K562 (cell line): Measurements from ENCODE around the gene AGK. TPM values are rescaled to one million over a fixed set of nuclear protein-coding genes. Genes with fewer than 3 reads are reported as not detected.

Experiments
- ATAC-seq: fragments of 200-7000 bp; cut with Tn5 transposase; 3 replicates; pipeline ENCODE4 v1.9.1; 2020; ENCODE audit warnings: moderate library complexity
- BruUV-seq: library from RNA; stranded (reverse); fragments of 400-500 nt; replicated peaks from 2 replicates; lab custom pipeline; 2021; lab: Mats Ljungman, UMichigan
- CTCF ChIA-PET: fragments of 300-600 bp; formaldehyde crosslinking; extraction: SDS; loops from one replicate; lab custom pipeline; 2021; ENCODE audit warnings: low intra/inter-chr PET ratio; lab: Yijun Ruan, JAX
- POLR2A ChIA-PET: fragments of 300-600, 350-650 bp; sonication (Branson Sonifier 250); formaldehyde crosslinking; extraction: SDS; loops from one replicate; lab custom pipeline; 2021; ENCODE audit warnings: antibody characterized with exemption, inconsistent platforms; lab: Yijun Ruan, JAX
- DNase-seq, 4 experiments: peaks; one replicate each; pipeline versions ENCODE4 v3.0.0 to v3.0.0-alpha.2; 2011 to 2018; ENCODE audit warnings: low spot score in 3 of 4, mixed read lengths in 3 of 4; ENCODE audit errors: extremely low read depth in 1 of 4
- FAIRE-seq: peaks from 2 replicates; lab custom pipeline; 2011; peaks lifted over from hg19 to GRCh38; lab: Jason Lieb, UNC
- H2AFZ ChIP-seq: 2 replicates; pipeline ENCODE4 v1.6.0; 2011; ENCODE audit warnings: low read depth, low read length, control low read depth, inconsistent platforms
- H3K27ac ChIP-seq: fragments of 200-600 bp; 3 replicates; pipeline ENCODE4 v1.8.0; 2011; ENCODE audit warnings: low read depth, mild to moderate bottlenecking, control low read depth, inconsistent platforms, low read length, moderate library complexity, mixed read lengths; ENCODE audit errors: extremely low read depth
- H3K27me3 ChIP-seq, 2 experiments: fragments of 300-600 bp in 1 of 2; 2 replicates in 1 of 2; 3 replicates in 1 of 2; pipeline versions ENCODE4 v1.6.0 to v1.8.0; 2011; ENCODE audit warnings: inconsistent platforms in 2 of 2, low read length in 2 of 2, mild to moderate bottlenecking in 1 of 2, mixed read lengths in 1 of 2, moderate library complexity in 1 of 2; ENCODE audit not compliant: control insufficient read depth in 2 of 2, insufficient read depth in 2 of 2
- H3K36me3 ChIP-seq: fragments of 300-600 bp; 3 replicates; pipeline ENCODE4 v1.8.0; 2011; ENCODE audit warnings: mild to moderate bottlenecking, low read length, inconsistent platforms; ENCODE audit not compliant: control insufficient read depth, insufficient read depth
- H3K4me1 ChIP-seq, 2 experiments: fragments of 200-600 bp in 1 of 2; replicated peaks in 1 of 2; 2 replicates in 1 of 2; 3 replicates in 1 of 2; pipeline versions ENCODE4 v1.5.1 to v1.8.0; 2011; ENCODE audit warnings: inconsistent platforms in 2 of 2, low read length in 2 of 2, mild to moderate bottlenecking in 1 of 2, mixed read lengths in 1 of 2, moderate library complexity in 1 of 2; ENCODE audit not compliant: control insufficient read depth in 2 of 2, insufficient read depth in 2 of 2
- H3K4me2 ChIP-seq: 2 replicates; pipeline ENCODE4 v1.6.1; 2011; ENCODE audit warnings: low read length, control low read depth, inconsistent platforms, mixed read lengths; ENCODE audit not compliant: insufficient read depth
- H3K4me3 ChIP-seq: fragments of 200-600 bp; sonication (generic), shearing (Covaris generic); 2 replicates; pipeline ENCODE4 v1.5.1; 2016; ENCODE audit warnings: control low read depth, inconsistent platforms
- H3K79me2 ChIP-seq: fragments of 200-600 bp; 3 replicates; pipeline ENCODE4 v1.8.0; 2011; ENCODE audit warnings: low read length, inconsistent platforms; ENCODE audit not compliant: control insufficient read depth, insufficient read depth
- H3K9ac ChIP-seq, 2 experiments: 2 replicates each; pipeline versions ENCODE4 v1.6.0 to v1.6.1; 2011; ENCODE audit warnings: low read depth in 2 of 2, low read length in 2 of 2, control low read depth in 1 of 2, inconsistent platforms in 1 of 2, mild to moderate bottlenecking in 1 of 2, mixed read lengths in 1 of 2; ENCODE audit not compliant: insufficient read depth in 1 of 2
- H3K9me1 ChIP-seq: one replicate; pipeline ENCODE4 v1.6.0; 2011; ENCODE audit warnings: inconsistent platforms, mild to moderate bottlenecking, low read length, moderate library complexity; ENCODE audit not compliant: control insufficient read depth, insufficient read depth
- H3K9me3 ChIP-seq: replicated peaks from 2 replicates; pipeline ENCODE4 v1.5.1; 2011; ENCODE audit warnings: low read depth, low read length, inconsistent platforms; ENCODE audit not compliant: control insufficient read depth, insufficient read depth
- H4K20me1 ChIP-seq: replicated peaks from 2 replicates; pipeline ENCODE4 v1.6.1; 2011; ENCODE audit warnings: low read length, inconsistent platforms, mixed read lengths; ENCODE audit not compliant: control insufficient read depth, insufficient read depth
- CBX3 ChIP-seq, 2 experiments: IDR thresholded peaks; 1 replicate in 1 of 2; 2 replicates in 1 of 2; pipeline ENCODE4 v1.6.1; 2012; ENCODE audit warnings: inconsistent platforms in 2 of 2, low read length in 2 of 2, borderline replicate concordance in 1 of 2, control low read depth in 1 of 2
- E2F3 ChIP-seq: fragments of 250-450 bp; sonication (Bioruptor Pico); IDR thresholded peaks from 2 replicates; pipeline ENCODE4 v1.4.0; 2020; ENCODE audit warnings: mild to moderate bottlenecking
- TRIM28 ChIP-seq: fragments of 450-650 bp; IDR thresholded peaks from 2 replicates; pipeline ENCODE4 v1.6.1; 2017
- XRCC3 ChIP-seq: fragments of 450-650 bp; IDR thresholded peaks from 2 replicates; pipeline ENCODE4 v1.6.1; 2017; ENCODE audit warnings: mild to moderate bottlenecking, moderate library complexity
- ZNF146 ChIP-seq: IDR thresholded peaks from one replicate; pipeline ENCODE4 v1.6.1; 2018; ENCODE audit warnings: missing compliant biosample characterization; ENCODE audit not compliant: unreplicated experiment
- WGBS: fragments of 100-300 bp; shearing (Covaris generic); methylation state at CpG from one replicate; pipeline ENCODE4 v1.1.6; 2016; ENCODE audit warnings: low coverage, mixed read lengths; ENCODE audit not compliant: insufficient coverage; ENCODE audit errors: missing lambda C conversion rate; 5-methylcytosine and 5-hydroxymethylcytosine counted together
- in situ Hi-C: fragments of 300-500 bp; cut with MboI; formaldehyde crosslinking; loops from 4 replicates; pipeline ENCODE4 v1.15.0; 2018; ENCODE audit warnings: inconsistent platforms, mixed read lengths
- intact Hi-C: fragments of 100-400 bp; cut with micrococcal nuclease; formaldehyde crosslinking; loops from 2 replicates; pipeline ENCODE4 v1.14.2; 2022
- polyA plus RNA-seq, 8 experiments: library from polyadenylated mRNA; depleted of rRNA in 4 of 8; stranded (reverse) in 5 of 8; unstranded in 3 of 8; fragments of >200 nt; fragmentation: Nextera tagmentation in 2 of 8; fragmentation: Illumina TruSeq in 1 of 8; extraction: Ambion mirVana in 2 of 8; extraction: Trizol in 1 of 8; gene quantifications; 2 replicates each; pipeline versions ENCODE4 v1.2.1 to v1.2.3, GENCODE V29; 2011 to 2014; ENCODE audit warnings: inconsistent platforms in 1 of 8, missing spikeins in 1 of 8
- total RNA-seq, 7 experiments: library from RNA; depleted of rRNA in 6 of 7; stranded (reverse); fragments of >200 nt in 6 of 7; fragmentation: Illumina TruSeq in 2 of 7; extraction: Trizol in 2 of 7; gene quantifications; 2 replicates each; pipeline versions ENCODE4 v1.2.1 to v1.2.3, GENCODE V29; 2011 to 2021; ENCODE audit warnings: low replicate concordance in 1 of 7
- TF ChIP-seq, protein P1 (sequence below): fragments of 450-650 bp; IDR thresholded peaks from 2 replicates; pipeline ENCODE4 v1.6.1; 2018; ENCODE audit warnings: mild to moderate bottlenecking, low read depth; ENCODE audit not compliant: partially characterized antibody

AGK gene
- total and polyA plus RNA-seq, 9 of the 15 experiments (the other 6 are each of a cell fraction or from before 2014, with no cell fraction given), result 50.7 to 128 (median 71.8) TPM

DNA sequence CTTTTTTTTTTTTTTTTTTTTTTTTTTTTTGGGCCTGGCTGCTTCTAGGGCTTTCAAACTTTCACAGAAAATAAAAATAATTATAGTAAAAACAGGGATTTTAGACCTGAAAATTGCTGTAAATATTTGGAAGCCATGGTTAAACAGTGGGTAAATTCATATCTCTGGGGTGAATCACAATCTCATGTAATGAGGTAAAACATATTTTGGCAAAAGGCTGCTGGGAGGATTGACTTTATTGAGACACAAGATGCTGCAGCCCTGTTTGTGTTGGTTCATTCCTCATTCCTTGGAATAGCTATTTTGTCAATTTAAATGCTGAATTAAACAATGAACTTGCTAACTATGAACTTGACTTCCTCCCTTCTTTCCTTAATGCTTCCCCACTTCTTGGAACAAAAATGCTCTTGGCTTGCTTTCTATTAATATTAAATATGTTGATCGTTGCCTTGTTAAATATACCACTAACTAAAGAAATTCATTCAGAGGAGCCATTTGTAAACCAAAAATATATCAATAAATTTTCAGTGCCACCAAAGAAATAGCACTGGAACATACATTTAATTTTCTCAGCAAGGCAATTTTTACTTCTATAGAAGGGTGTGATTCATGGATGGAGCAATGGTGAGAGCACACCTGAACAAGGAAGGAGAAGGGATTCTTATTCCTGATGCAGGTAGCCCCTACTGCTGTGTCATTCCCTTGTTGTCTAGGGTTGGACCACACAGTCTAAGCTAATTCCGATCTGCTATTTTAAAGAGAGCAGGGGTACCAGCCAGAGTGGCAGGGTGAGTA lies 24.6 kb downstream of the AGK start:
- WGBS, result 81% methylated on average over 2 of the region's 2 CpGs

More for the DNA sequence above, 24.6 kb downstream of the AGK start:
- H3K4me3 ChIP-seq, result no peak overlapping the region
- H3K9ac ChIP-seq, result no peak overlapping the region
- H3K4me1 ChIP-seq, result no peaks in the 10 kb centered on the region
- H3K9me3 ChIP-seq, result peaks cover 23% of the 10 kb centered on the region
- H2AFZ ChIP-seq, result no peak overlapping the region
- peaks cover 35% of the 10 kb centered on the region; the same call in 2 of the 3 replicates for H3K36me3 ChIP-seq
- TF ChIP-seq ZNF146 (CRISPR knock-in tag) (no peak), E2F3 (CRISPR knock-in tag) (no peak), XRCC3 (peak; percentile 26; the same call in 1 of the 2 replicates), TRIM28 (0 out of 2 replicates have a peak, but pooled peaks have one; percentile 58), CBX3 (IDR thresholded peaks at IDR 0.05; ENCODE audit: borderline replicate concordance in 1 of 2, low read length in 2 of 2) (peak in 1 of 2 experiments; percentile 97; a peak in 2 of 3 replicates)
- TF ChIP-seq, protein P1, sequence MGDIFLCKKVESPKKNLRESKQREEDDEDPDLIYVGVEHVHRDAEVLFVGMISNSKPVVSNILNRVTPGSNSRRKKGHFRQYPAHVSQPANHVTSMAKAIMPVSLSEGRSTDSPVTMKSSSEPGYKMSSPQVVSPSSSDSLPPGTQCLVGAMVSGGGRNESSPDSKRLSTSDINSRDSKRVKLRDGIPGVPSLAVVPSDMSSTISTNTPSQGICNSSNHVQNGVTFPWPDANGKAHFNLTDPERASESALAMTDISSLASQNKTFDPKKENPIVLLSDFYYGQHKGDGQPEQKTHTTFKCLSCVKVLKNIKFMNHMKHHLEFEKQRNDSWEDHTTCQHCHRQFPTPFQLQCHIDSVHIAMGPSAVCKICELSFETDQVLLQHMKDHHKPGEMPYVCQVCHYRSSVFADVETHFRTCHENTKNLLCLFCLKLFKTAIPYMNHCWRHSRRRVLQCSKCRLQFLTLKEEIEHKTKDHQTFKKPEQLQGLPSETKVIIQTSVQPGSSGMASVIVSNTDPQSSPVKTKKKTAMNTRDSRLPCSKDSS, result peak; percentile 70
- FAIRE-seq (no peak), DNase-seq (no peak), ATAC-seq (no peak)
- intact Hi-C loops, result no loop called here
- no peak overlapping the region for H3K27ac ChIP-seq
- BruUV-seq, result no TSS peak
- no peaks in the 10 kb centered on the region for H3K27me3 ChIP-seq
- CTCF ChIA-PET, result no interaction called here
- H3K9me1 ChIP-seq, result no peaks in the 10 kb centered on the region
- in situ Hi-C loops, result no loop called here
- H3K4me2 ChIP-seq, result no peak overlapping the region
- H3K79me2 ChIP-seq, result no peaks in the 10 kb centered on the region
- H4K20me1 ChIP-seq, result no peaks in the 10 kb centered on the region
- POLR2A ChIA-PET, result no interaction called here
